Erythroblast (primary cell): ENCODE results near the gene GJC1.

Experiments used
- DNase-seq, 2 experiments: peaks; one replicate each; lab custom pipeline; 2025; lab: John Stamatoyannopoulos, UW
- GATA1 ChIP-seq: IDR thresholded peaks from 2 replicates; pipeline ENCODE4 v1.6.1; 2011; ENCODE audit warnings: low read depth, mild to moderate bottlenecking, control low read depth, low read length, moderate library complexity
- POLR2A ChIP-seq: IDR thresholded peaks from 2 replicates; pipeline ENCODE4 v1.6.1; 2011; ENCODE audit warnings: mild to moderate bottlenecking, low read length

GJC1 gene

DNA sequence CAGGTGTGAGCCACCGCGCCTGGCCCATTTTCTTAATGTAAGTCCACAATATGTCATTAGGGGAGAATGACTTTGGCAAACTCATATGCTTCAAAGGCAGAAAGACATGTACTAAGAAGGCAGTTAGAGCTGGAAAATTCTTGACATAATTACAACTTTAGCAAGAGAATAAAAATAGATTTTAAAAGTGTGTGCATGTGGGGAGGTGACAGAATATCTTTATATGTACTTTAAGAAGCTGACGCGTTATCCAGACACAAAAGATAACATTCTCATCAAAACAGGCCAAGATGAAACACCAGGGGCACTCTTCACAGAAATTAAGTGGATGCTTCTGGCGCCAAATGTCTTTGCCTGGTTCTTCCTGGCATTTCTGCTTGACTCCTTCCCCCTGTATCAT, 28.2 kb downstream of the GJC1 start:
- DNase-seq, result no peak
- TF ChIP-seq GATA1 (no peak), POLR2A (no peak)

DNA sequence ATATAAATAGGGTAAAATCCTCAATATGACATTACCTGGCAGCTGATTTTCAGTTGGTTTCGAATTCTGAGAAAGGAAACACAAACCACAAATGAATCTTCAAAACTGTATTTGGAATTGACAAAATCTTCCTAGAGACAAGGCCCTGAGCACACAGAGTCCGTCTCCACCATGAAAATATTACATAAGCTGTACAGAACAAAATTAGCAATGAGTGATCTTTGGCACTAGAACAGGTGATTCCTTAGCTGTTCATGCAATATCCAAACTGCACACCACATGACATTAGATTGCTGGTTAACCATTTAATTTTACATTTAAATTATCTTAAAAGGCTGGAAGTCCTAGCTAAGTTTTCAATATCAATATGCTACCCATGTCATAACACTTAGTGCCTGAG, 31.7 kb downstream of the GJC1 start:
- no peak for DNase-seq
- TF ChIP-seq GATA1, result no peak
- TF ChIP-seq POLR2A, result no peak

DNA sequence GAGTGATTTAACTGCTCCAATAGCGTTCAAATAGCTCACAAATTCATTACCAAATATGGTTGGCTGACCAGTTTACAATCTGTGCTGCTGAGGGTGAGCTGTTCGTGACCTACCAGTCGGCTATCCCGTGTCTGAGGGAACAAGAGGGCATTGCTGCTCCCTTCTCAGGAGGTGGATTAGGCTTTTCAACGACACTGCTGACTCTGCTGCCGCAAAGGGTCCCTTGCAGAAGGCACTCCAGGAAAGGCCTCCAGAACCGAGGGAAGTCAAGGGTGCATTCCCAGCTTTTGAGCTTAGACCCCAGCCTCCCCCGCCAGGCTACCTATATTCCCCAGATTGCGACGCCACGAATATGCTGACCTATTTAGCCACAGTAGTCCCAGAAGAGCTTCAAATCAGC, 32.3 kb downstream of the GJC1 start:
- DNase-seq, result no peak

DNA sequence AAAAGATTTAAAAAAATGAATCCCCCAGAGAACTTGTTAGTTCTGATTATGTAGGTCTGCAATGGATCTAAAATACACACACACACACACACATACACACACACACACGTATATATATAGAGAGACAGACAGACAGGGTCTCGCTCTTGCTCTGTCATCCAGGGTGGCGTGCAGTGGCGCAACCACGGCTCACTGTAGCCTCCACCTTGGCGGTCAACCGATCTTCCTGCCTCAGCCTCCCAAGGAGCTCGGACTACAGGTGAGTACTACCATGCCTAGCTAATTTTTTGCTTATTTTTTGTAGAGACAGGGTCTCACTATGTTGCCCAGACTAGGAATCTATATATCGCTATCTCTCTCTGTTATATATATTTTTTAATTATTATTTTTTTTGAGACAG, 33.4 kb downstream of the GJC1 start:
- TF ChIP-seq POLR2A (no peak), GATA1 (no peak)
- DNase-seq, result no peak

More for the DNA sequence above, 32.3 kb downstream of the GJC1 start:
- TF ChIP-seq POLR2A, result no peak
- TF ChIP-seq GATA1, result no peak

DNA sequence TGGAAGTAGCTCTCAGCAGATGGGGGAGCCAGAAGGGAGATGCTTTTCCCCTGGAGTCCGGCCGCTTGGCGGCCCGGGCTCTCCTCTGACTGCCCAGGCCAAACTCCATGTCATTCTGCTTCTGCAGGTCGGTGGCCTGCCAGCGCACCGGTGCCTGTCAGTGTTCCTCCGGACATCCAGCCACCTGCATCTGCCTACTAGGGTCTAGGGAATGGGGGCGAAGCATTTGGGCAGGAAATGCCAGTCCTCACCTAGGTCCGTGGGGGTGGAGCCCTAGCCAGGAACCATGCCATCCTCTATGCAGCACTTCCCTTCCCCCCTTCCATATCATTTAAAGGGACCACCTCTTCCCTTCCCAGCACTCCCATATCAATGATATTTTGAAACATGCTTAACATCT, 34.2 kb downstream of the GJC1 start:
- DNase-seq, result no peak
- TF ChIP-seq POLR2A (no peak), GATA1 (no peak)

DNA sequence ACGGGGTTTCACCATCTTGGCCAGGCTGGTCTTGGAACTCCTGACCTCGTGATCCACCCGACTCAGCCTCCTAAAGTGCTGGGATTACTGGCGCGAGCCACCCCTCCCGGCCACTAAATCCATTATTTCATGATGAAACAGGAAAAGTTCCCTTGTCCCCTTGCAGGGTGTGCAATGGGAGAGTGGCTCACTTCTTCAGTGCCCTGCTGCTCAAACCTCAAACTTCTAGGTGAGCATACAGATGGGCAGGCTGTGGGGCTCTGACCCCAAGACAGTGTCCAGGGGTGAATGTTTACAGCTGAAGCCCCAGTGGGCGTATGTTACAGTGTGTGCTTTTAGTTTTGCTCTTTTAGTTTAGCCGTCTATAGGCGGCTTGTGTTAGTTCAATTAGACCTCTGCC, 34.7 kb downstream of the GJC1 start:
- DNase-seq, result no peak
- no peak for TF ChIP-seq POLR2A
- no peak for TF ChIP-seq GATA1

DNA sequence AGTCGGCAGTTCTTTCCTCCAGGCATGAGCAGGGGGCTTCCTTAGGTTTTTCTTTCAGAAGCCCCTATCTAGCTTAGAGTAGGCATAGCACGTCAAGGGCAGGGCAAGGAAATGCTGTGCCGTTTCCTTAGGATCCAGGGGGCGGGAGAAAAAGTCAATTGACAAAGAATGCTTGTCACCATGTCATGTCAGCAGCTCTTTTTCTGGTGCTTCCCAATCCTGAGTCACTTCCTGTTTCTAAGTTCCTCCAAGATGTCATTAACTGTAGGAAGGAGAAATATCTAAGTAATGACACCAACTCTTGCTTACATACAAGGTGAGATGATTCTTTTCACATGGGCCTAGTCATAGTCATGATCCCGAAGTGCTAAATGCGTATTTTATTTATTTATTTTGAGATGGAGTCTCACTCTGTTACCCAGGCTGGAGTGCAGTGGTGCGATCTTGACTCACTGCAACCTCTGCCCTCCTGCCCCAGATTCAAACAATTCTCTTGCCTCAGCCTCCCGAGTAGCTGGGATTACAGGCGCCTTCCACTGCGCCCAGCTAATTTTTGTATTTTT, 35.2 kb downstream of the GJC1 start:
- DNase-seq, result no peak
- TF ChIP-seq POLR2A (no peak), GATA1 (no peak)

DNA sequence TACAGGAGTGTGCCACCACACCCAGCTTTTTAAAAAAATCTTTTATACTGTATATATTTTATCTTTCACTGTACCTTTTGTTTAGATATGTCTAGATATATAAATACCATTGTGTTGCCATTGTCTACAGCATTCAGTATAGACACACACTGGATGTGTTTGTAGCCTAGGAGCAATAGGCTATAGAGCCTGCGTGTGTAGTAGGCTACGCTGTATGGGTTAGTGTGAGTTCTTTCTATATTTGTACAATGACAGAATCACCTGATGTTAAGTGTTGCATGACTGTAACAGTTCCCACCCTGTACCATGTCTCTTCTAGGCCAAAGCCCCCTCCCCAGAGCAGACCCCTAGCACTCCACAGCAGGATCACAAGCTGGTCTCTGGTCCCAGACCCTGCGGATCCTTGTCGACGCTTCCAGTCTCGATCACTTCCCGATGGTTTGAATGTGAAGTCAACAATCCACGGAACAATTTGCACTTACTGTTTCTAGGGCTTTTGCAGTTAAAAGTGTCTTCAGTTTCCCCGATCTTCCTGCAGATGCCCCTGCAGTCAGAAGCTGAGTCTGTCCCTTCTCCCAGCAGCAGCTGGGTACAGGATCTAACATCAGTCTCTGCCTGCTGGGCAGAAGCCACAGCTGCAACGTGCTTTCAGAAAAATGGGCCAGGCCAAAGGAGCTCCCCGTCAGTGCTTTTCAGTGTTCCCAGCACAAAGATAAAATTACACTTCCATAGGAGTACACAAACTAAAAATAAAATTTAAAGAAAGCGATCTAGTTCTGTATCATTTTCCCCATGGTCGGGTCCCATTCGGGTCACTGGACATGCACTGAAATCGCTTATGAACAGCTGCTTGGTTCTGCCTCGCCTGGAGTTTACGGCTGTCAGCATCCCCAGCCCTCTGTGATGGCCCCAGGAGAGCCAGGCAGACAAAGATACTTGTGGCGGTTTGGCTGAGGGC, 35.9 kb downstream of the GJC1 start:
- DNase-seq, result no peak
- TF ChIP-seq GATA1 (no peak), POLR2A (no peak)

DNA sequence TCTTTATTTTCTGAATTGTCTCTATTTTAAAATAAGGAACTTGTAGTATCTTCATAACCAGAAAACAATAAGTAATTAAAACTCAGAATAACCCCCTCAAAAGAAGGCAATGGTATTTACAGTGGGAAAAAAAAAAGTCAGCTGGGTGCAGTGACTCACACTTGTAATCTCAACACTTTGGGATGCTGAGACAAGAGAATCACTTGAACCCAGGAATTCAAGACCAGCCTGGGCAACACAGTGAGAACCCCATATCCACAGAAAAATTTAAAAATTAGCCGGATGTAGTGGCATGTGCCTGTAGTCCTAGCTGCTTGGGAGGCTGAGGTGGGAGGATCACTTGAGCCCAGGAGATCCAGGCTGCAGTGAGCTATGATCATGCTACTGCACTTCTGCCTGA, 37.8 kb downstream of the GJC1 start:
- TF ChIP-seq GATA1 (no peak), POLR2A (no peak)
- no peak for DNase-seq

DNA sequence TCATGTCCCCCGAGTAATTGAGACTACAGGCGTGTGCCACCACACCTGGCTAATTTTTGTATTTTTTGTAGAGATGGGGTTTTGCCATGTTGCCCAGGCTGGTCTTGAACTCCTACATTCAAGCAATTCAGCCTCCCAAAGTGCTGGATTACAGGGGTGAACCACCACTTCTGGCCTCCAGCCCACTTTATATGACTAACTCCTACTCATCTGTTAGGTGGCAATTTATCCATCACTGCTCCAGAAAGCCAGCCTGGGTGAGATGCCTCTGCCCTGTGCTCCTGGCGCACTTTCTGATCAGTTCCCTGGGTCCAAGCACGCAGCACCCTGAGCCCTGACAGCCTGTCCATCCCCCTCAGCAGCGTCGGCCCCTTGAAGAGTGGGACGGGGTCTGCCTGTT, 41.9 kb downstream of the GJC1 start:
- DNase-seq, result no peak
- no peak for TF ChIP-seq POLR2A
- no peak for TF ChIP-seq GATA1

DNA sequence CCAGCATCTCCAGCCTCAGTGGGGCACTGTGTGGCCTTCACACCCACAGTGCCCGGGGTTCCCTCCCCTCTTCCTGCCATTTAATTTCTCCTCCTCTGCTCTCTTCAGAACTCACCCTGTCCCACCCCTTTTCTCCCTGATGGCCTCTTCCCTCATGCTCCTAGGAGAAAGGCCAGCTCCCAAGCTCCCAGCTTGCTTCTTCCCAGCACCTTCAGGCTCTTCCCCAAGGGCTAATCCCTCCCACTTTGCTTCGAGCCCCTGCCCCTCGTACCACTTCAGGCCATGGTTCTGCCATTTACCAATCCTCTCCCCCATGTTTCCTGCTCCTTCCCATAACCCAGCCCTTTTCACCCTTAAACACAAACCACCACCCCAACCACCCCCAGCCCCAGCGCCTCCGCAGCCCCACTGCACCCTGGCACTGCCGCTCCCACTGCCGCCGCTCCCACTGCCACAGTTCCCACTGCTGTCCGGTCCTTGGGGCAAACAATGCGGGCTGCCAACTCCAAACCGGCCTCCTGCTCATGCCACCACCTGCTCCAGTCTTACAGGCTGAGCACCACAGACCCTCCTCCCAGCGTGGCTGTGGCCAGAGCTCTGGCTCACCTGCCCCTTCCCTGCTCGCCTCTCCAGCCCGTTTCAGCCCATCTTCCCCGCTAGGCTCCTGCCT, 42.7 kb downstream of the GJC1 start:
- no peak for DNase-seq
- TF ChIP-seq GATA1, result no peak
- no peak for TF ChIP-seq POLR2A

DNA sequence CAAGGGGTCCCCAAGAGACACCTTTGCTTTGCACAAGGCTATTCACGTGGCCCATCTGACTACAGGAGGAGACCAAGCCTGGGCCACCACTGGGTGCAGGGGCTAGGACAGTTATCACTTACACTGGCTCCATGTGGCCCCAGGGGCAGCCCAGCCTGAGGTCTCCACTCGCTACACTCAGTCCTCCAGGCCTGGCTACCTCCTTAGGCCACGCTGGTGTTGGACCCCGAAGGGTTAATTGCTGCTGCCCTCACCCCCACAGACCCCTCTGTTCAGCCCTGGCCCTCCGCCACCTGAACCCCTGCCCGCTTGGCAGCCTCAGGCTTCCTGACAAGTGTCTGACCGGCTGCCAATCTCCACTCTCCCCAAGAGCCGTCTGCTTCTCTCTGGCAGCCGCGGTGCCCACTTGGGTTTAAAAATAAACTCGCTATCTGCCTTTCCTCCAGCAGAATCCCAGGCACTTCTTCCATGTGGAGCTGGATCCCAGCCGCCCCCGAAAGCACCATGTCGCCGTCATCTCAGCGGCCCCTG, 43.5 kb downstream of the GJC1 start:
- no peak for DNase-seq
- TF ChIP-seq GATA1 (no peak), POLR2A (no peak)

DNA sequence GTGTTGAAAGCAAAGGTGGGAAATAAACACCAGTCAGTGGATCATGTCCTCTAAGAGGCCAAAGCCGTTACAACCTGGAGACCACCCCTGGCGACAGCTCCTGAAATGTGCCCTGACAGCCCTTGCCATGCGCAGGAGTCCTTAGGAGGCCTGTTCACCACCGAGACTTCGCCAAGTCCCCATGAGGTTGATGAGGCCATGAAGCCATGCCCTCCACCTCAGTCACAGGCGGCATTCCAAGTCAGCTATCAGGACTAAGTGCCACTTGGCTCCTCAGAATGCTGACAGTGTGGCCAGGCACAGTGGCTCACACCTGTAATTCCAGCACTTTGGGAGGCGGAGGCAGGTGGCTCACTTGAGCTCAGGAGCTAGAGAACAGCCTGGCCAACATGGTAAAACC, 44.2 kb downstream of the GJC1 start:
- no peak for TF ChIP-seq POLR2A
- no peak for DNase-seq
